K562 (cell line): ENCODE results near the gene POLR2H. TPM values are rescaled to one million over a fixed set of nuclear protein-coding genes. Genes with fewer than 3 reads are reported as not detected.
A peak's percentile ranks its signal among the peaks of the same experiment; 100 is the strongest.

ENCODE experiments used
- BDP1 ChIP-seq: IDR thresholded peaks from 3 replicates; pipeline ENCODE4 v1.6.1; 2011; ENCODE audit not compliant: insufficient read length, insufficient read depth
- BRD4 ChIP-seq: fragments of 200-600 bp; sonication (generic); IDR thresholded peaks from 2 replicates; pipeline ENCODE4 v1.6.1; 2017; ENCODE audit warnings: inconsistent platforms
- CHCHD3 ChIP-seq: fragments of 250-450 bp; sonication (Bioruptor Pico); IDR thresholded peaks from 2 replicates; pipeline ENCODE4 v2.1.2; 2022; ENCODE audit warnings: mild to moderate bottlenecking
- COPS2 ChIP-seq: fragments of 450-650 bp; conservative IDR thresholded peaks from 2 replicates; pipeline ENCODE4 v1.6.1; 2016; ENCODE audit warnings: mild to moderate bottlenecking, moderate library complexity
- FOXK2 ChIP-seq, 2 experiments: fragments of 450-650 bp; IDR thresholded peaks in 1 of 2; conservative IDR thresholded peaks in 1 of 2; 2 replicates each; pipeline ENCODE4 v1.6.1; 2016; ENCODE audit warnings: low read depth in 2 of 2, mild to moderate bottlenecking in 1 of 2
- GABPA ChIP-seq: fragments of 200-800 bp; sonication (Bioruptor generic); conservative IDR thresholded peaks from 2 replicates; pipeline ENCODE4 v1.6.1; 2016; ENCODE audit warnings: low read depth, missing genetic modification characterization, missing compliant biosample characterization
- KDM2B ChIP-seq: fragments of 250-450 bp; sonication (Bioruptor Pico); IDR thresholded peaks from 2 replicates; pipeline ENCODE4 v1.8.0; 2021; ENCODE audit warnings: mild to moderate bottlenecking, moderate library complexity
- PHF8 ChIP-seq: fragments of 200-600 bp; sonication (generic); IDR thresholded peaks from 2 replicates; pipeline ENCODE4 v1.6.1; 2012; ENCODE audit warnings: mixed run types, mild to moderate bottlenecking, inconsistent platforms, low read length, moderate library complexity, borderline replicate concordance
- PREB ChIP-seq: sonication (generic); formaldehyde crosslinking; IDR thresholded peaks from 2 replicates; pipeline ENCODE4 v1.8.1; 2023; ENCODE audit warnings: mild to moderate bottlenecking, missing genetic modification reagents
- PRPF4 ChIP-seq: fragments of 200-400 bp; formaldehyde crosslinking; IDR thresholded peaks from one replicate; pipeline ENCODE4 v1.6.1; 2017; ENCODE audit warnings: low read length, low read depth, mild to moderate bottlenecking; ENCODE audit not compliant: insufficient read depth, poor library complexity, severe bottlenecking
- PYGO2 ChIP-seq: fragments of 450-650 bp; IDR thresholded peaks from 2 replicates; pipeline ENCODE4 v1.6.1; 2016; ENCODE audit warnings: mild to moderate bottlenecking, missing genetic modification characterization, moderate library complexity, missing compliant biosample characterization
- RBM14 ChIP-seq: fragments of 200-400 bp; formaldehyde crosslinking; IDR thresholded peaks from 2 replicates; pipeline ENCODE4 v1.6.1; 2018; ENCODE audit warnings: low read depth, mild to moderate bottlenecking, low read length, moderate library complexity, borderline replicate concordance; ENCODE audit not compliant: insufficient read depth
- RBM22 ChIP-seq: fragments of 200-400 bp; formaldehyde crosslinking; IDR thresholded peaks from 2 replicates; pipeline ENCODE4 v1.6.1; 2018; ENCODE audit warnings: low read length, low read depth; ENCODE audit not compliant: poor library complexity, severe bottlenecking
- RFX1 ChIP-seq: fragments of 450-650 bp; IDR thresholded peaks from 2 replicates; pipeline ENCODE4 v1.6.1; 2016; ENCODE audit warnings: mild to moderate bottlenecking, moderate library complexity
- RFX5 ChIP-seq: IDR thresholded peaks from 2 replicates; pipeline ENCODE4 v1.6.1; 2011; ENCODE audit warnings: low read depth, mild to moderate bottlenecking, improper control_type of control experiment, low read length
- SMAD3 ChIP-seq: fragments of 450-650 bp; formaldehyde crosslinking; conservative IDR thresholded peaks from 2 replicates; pipeline ENCODE4 v1.4.0; 2020; ENCODE audit warnings: mild to moderate bottlenecking
- TAF7 ChIP-seq: fragments of 450-650 bp; IDR thresholded peaks from 2 replicates; pipeline ENCODE4 v1.6.1; 2016; ENCODE audit warnings: missing genetic modification characterization, missing compliant biosample characterization
- TCF7 ChIP-seq: sonication (generic); IDR thresholded peaks from 2 replicates; pipeline ENCODE4 v1.6.1; 2016; ENCODE audit warnings: antibody characterized with exemption, borderline replicate concordance
- ZBTB1 ChIP-seq: sonication (generic); formaldehyde crosslinking; IDR thresholded peaks from 2 replicates; pipeline ENCODE4 v1.8.1; 2023; ENCODE audit warnings: missing genetic modification reagents, low read depth, mild to moderate bottlenecking, borderline replicate concordance
- ZNF12 ChIP-seq: sonication (generic); formaldehyde crosslinking; IDR thresholded peaks from 2 replicates; pipeline ENCODE4 v1.4.0; 2020; ENCODE audit warnings: mild to moderate bottlenecking, missing genetic modification reagents
- ZNF165 ChIP-seq: fragments of 250-450 bp; sonication (Bioruptor Pico); IDR thresholded peaks from 2 replicates; pipeline ENCODE4 v1.4.0; 2020; ENCODE audit warnings: borderline replicate concordance
- ZNF224 ChIP-seq: sonication (generic); formaldehyde crosslinking; IDR thresholded peaks from 2 replicates; pipeline ENCODE4 v1.8.0; 2022; ENCODE audit warnings: mild to moderate bottlenecking, missing genetic modification reagents
- ZNF77 ChIP-seq: fragments of 250-450 bp; sonication (Bioruptor Pico); IDR thresholded peaks from 2 replicates; pipeline ENCODE4 v1.5.0; 2020
- polyA plus RNA-seq, 8 experiments: library from polyadenylated mRNA; depleted of rRNA in 4 of 8; stranded (reverse) in 5 of 8; unstranded in 3 of 8; fragments of >200 nt; fragmentation: Nextera tagmentation in 2 of 8; fragmentation: Illumina TruSeq in 1 of 8; extraction: Ambion mirVana in 2 of 8; extraction: Trizol in 1 of 8; gene quantifications; 2 replicates each; pipeline versions ENCODE4 v1.2.1 to v1.2.3, GENCODE V29; 2011 to 2014; ENCODE audit warnings: inconsistent platforms in 1 of 8, missing spikeins in 1 of 8
- total RNA-seq, 7 experiments: library from RNA; depleted of rRNA in 6 of 7; stranded (reverse); fragments of >200 nt in 6 of 7; fragmentation: Illumina TruSeq in 2 of 7; extraction: Trizol in 2 of 7; gene quantifications; 2 replicates each; pipeline versions ENCODE4 v1.2.1 to v1.2.3, GENCODE V29; 2011 to 2021; ENCODE audit warnings: low replicate concordance in 1 of 7
- TF ChIP-seq, protein P1 (sequence below): fragments of 250-450 bp; sonication (Bioruptor Pico); IDR thresholded peaks from 2 replicates; pipeline ENCODE4 v1.5.0; 2021
- TF ChIP-seq, protein P2 (sequence below): sonication (generic); formaldehyde crosslinking; IDR thresholded peaks from 2 replicates; pipeline ENCODE4 v1.8.0; 2022; ENCODE audit warnings: missing genetic modification reagents, mild to moderate bottlenecking, borderline replicate concordance

Gene POLR2H
- total and polyA plus RNA-seq, 9 of the 15 experiments (the other 6 are each of a cell fraction or from before 2014, with no cell fraction given): 128 to 512 (median 220) TPM

DNA sequence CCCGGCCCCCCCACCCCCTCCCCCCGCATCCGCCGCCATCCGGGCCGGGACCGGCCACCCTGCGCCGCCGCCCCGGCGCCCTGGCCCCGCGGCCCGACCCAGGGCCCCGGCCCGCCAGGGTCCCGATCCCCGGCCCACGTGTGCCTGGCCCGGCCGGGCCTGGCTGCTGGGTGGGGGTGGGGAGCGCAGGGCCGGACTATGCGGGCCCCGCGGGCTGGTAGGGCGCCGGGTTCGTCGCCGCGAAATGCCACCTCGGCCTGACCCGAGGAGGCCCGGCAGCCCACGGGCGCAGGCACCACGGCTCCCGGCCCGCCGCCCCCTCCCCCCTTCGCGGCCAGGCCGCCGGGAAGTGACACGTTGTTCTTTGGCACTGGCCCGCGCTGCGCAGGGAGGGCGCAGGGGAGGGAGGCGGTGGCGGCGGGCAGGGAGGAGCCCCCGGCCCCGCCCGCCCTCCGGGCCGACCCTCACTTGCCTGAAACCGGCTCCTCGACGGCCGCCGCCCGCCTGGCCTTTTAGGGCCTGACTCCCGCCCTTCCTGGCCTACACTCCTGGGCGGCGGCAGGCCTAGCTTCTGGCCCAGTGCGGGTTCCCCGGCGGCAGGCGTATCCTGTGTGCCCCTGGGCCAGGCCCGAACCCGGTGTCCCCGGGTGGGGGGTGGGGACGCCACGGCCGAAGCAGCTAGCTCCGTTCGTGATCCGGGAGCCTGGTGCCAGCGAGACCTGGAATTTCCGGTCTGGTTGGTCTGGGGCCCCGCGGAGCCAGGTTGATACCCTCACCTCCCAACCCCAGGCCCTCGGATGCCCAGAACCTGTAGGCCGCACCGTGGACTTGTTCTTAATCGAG, 46.6 kb upstream of the POLR2H start (continued):
- TF ChIP-seq PREB: no peak
- TF ChIP-seq ZNF165 (CRISPR knock-in tag): no peak
- no peak for TF ChIP-seq KDM2B
- no peak for TF ChIP-seq COPS2
- TF ChIP-seq TCF7: no peak
- TF ChIP-seq RFX1: no peak
- no peak for TF ChIP-seq ZNF224
- TF ChIP-seq, protein P1, sequence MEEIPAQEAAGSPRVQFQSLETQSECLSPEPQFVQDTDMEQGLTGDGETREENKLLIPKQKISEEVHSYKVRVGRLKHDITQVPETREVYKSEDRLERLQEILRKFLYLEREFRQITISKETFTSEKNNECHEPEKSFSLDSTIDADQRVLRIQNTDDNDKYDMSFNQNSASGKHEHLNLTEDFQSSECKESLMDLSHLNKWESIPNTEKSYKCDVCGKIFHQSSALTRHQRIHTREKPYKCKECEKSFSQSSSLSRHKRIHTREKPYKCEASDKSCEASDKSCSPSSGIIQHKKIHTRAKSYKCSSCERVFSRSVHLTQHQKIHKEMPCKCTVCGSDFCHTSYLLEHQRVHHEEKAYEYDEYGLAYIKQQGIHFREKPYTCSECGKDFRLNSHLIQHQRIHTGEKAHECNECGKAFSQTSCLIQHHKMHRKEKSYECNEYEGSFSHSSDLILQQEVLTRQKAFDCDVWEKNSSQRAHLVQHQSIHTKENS (CRISPR knock-in tag): no peak
- TF ChIP-seq PHF8: peak; percentile 49; the same call in 1 of the 2 replicates
- TF ChIP-seq SMAD3: no peak
- TF ChIP-seq BDP1: no peak
- TF ChIP-seq PYGO2 (tag): no peak
- TF ChIP-seq RBM22: peak; percentile 75
- peak; percentile 67; the same call in 1 of the 2 replicates for TF ChIP-seq ZBTB1 (CRISPR knock-in tag)
- no peak for TF ChIP-seq CHCHD3 (CRISPR knock-in tag)
- TF ChIP-seq ZNF12: no peak
- TF ChIP-seq, protein P2, sequence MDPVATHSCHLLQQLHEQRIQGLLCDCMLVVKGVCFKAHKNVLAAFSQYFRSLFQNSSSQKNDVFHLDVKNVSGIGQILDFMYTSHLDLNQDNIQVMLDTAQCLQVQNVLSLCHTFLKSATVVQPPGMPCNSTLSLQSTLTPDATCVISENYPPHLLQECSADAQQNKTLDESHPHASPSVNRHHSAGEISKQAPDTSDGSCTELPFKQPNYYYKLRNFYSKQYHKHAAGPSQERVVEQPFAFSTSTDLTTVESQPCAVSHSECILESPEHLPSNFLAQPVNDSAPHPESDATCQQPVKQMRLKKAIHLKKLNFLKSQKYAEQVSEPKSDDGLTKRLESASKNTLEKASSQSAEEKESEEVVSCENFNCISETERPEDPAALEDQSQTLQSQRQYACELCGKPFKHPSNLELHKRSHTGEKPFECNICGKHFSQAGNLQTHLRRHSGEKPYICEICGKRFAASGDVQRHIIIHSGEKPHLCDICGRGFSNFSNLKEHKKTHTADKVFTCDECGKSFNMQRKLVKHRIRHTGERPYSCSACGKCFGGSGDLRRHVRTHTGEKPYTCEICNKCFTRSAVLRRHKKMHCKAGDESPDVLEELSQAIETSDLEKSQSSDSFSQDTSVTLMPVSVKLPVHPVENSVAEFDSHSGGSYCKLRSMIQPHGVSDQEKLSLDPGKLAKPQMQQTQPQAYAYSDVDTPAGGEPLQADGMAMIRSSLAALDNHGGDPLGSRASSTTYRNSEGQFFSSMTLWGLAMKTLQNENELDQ: no peak
- TF ChIP-seq PRPF4: peak; percentile 62
- TF ChIP-seq ZNF77: no peak
- no peak for TF ChIP-seq FOXK2 (conservative IDR thresholded peaks at IDR 0.05 in 1 of 2, IDR thresholded peaks at IDR 0.05 in 1 of 2; ENCODE audit: low read depth in 2 of 2)
- TF ChIP-seq GABPA (tag): peak; percentile 65
- no peak for TF ChIP-seq BRD4
- TF ChIP-seq RBM14: no peak
- no peak for TF ChIP-seq RFX5
- TF ChIP-seq TAF7 (tag): no peak
